Measurements from ENCODE around the gene FANCF. TPM values are rescaled to one million over a fixed set of nuclear protein-coding genes. Genes with fewer than 3 reads are reported as not detected.

Gene FANCF
- polyA plus RNA-seq, 1 of the 3 experiments (the other 2 are of a cell fraction), result 4.3 TPM

DNA sequence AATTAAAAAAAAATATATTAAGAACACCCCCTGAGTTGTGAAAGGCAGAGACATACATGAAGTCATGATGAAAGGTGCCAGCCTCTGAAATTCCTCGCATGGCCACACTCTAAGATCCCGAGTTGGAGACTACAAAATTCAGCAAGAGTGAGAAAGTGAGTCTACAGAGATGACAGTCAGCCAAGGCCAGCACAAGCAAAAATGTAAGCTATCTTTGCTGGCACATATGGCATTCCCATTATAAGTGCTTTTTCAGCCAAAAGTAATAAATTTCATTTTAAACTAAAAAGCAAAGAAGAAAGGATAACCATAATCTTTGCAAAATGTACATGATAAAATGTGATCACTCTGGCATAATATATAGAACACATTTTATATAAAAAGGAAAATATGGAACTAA is 40.6 kb downstream of the FANCF start:
- no peak for DNase-seq
- H3F3A ChIP-seq (replicated peaks; ENCODE audit: insufficient read depth), result no peaks in the 10 kb centered on the region
- ChIA-PET POLR2A (no interaction called here), CTCF (interaction anchor here (0.7 to 1.1 kb wide), 2 partner anchors 45 to 202 kb away, joined by 3 read pairs; no protein-coding TSS in a partner anchor)
- H3K9me2 ChIP-seq, result no peaks in the 10 kb centered on the region
- no peaks in the 10 kb centered on the region for H3K9me3 ChIP-seq
- H3K27ac ChIP-seq (ENCODE audit: low read depth in 2 of 2, low read length in 1 of 2), result no peak overlapping the region
- H3K4me2 ChIP-seq, result no peak overlapping the region
- TF ChIP-seq, protein P1, sequence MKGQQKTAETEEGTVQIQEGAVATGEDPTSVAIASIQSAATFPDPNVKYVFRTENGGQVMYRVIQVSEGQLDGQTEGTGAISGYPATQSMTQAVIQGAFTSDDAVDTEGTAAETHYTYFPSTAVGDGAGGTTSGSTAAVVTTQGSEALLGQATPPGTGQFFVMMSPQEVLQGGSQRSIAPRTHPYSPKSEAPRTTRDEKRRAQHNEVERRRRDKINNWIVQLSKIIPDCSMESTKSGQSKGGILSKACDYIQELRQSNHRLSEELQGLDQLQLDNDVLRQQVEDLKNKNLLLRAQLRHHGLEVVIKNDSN (IDR thresholded peaks at IDR 0.05; ENCODE audit: borderline replicate concordance, low read depth), result no peak
- TF ChIP-seq JUND (IDR thresholded peaks at IDR 0.05) (no peak), CHD2 (IDR thresholded peaks at IDR 0.05; ENCODE audit: low read length, partially characterized antibody) (no peak), EP300 (IDR thresholded peaks at IDR 0.05; ENCODE audit: borderline replicate concordance in 1 of 2, low read depth in 1 of 2, low read length in 1 of 2) (no peak), TEAD4 (IDR thresholded peaks at IDR 0.05; ENCODE audit: borderline replicate concordance, insufficient read depth) (no peak), NRF1 (IDR thresholded peaks at IDR 0.05; ENCODE audit: low read depth, low read length) (no peak), MXI1 (IDR thresholded peaks at IDR 0.05; ENCODE audit: low read depth, low read length) (no peak), GATA2 (CRISPR knock-in tag; IDR thresholded peaks at IDR 0.05) (no peak), RFX5 (IDR thresholded peaks at IDR 0.05; ENCODE audit: low read length) (no peak), SMC3 (IDR thresholded peaks at IDR 0.05; ENCODE audit: low read depth, low read length) (no peak), GABPA (IDR thresholded peaks at IDR 0.05; ENCODE audit: low read depth) (no peak)
- TF ChIP-seq, protein P2, sequence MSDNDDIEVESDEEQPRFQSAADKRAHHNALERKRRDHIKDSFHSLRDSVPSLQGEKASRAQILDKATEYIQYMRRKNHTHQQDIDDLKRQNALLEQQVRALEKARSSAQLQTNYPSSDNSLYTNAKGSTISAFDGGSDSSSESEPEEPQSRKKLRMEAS (IDR thresholded peaks at IDR 0.05; ENCODE audit: low read depth), result no peak
- TF ChIP-seq, protein P3, sequence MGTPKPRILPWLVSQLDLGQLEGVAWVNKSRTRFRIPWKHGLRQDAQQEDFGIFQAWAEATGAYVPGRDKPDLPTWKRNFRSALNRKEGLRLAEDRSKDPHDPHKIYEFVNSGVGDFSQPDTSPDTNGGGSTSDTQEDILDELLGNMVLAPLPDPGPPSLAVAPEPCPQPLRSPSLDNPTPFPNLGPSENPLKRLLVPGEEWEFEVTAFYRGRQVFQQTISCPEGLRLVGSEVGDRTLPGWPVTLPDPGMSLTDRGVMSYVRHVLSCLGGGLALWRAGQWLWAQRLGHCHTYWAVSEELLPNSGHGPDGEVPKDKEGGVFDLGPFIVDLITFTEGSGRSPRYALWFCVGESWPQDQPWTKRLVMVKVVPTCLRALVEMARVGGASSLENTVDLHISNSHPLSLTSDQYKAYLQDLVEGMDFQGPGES (IDR thresholded peaks at IDR 0.05; ENCODE audit: low read depth, low read length), result no peak
- TF ChIP-seq, protein P4, sequence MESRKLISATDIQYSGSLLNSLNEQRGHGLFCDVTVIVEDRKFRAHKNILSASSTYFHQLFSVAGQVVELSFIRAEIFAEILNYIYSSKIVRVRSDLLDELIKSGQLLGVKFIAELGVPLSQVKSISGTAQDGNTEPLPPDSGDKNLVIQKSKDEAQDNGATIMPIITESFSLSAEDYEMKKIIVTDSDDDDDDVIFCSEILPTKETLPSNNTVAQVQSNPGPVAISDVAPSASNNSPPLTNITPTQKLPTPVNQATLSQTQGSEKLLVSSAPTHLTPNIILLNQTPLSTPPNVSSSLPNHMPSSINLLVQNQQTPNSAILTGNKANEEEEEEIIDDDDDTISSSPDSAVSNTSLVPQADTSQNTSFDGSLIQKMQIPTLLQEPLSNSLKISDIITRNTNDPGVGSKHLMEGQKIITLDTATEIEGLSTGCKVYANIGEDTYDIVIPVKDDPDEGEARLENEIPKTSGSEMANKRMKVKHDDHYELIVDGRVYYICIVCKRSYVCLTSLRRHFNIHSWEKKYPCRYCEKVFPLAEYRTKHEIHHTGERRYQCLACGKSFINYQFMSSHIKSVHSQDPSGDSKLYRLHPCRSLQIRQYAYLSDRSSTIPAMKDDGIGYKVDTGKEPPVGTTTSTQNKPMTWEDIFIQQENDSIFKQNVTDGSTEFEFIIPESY (IDR thresholded peaks at IDR 0.05; ENCODE audit: borderline replicate concordance, low read depth), result no peak
- TF ChIP-seq, protein P5, sequence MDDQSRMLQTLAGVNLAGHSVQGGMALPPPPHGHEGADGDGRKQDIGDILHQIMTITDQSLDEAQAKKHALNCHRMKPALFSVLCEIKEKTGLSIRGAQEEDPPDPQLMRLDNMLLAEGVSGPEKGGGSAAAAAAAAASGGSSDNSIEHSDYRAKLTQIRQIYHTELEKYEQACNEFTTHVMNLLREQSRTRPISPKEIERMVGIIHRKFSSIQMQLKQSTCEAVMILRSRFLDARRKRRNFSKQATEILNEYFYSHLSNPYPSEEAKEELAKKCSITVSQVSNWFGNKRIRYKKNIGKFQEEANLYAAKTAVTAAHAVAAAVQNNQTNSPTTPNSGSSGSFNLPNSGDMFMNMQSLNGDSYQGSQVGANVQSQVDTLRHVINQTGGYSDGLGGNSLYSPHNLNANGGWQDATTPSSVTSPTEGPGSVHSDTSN (IDR thresholded peaks at IDR 0.05), result no peak
- H3K4me3 ChIP-seq (ENCODE audit: low read depth in 2 of 2, low read length in 1 of 2), result no peak overlapping the region
- no peaks in the 10 kb centered on the region for H3K36me3 ChIP-seq (replicated peaks in 1 of 2; ENCODE audit: control insufficient read depth in 1 of 2, insufficient read depth in 2 of 2, low read length in 1 of 2)
- H3K27me3 ChIP-seq (ENCODE audit: insufficient read depth), result no peaks in the 10 kb centered on the region
- no peaks in the 10 kb centered on the region for H4K20me1 ChIP-seq (ENCODE audit: insufficient read depth)
- no peaks in the 10 kb centered on the region; a peak in 1 of 4 replicates for H3K4me1 ChIP-seq (ENCODE audit: control insufficient read depth in 1 of 2, insufficient read depth in 2 of 2, low read depth in 1 of 2, low read length in 1 of 2)
- no peak overlapping the region for H2AFZ ChIP-seq (ENCODE audit: low read depth)
- WGBS (ENCODE audit: low lambda C conversion rate), result 49% methylated on average over 2 of the region's 2 CpGs
- H3K9ac ChIP-seq, result no peak overlapping the region
- no peaks in the 10 kb centered on the region for H3K79me2 ChIP-seq (ENCODE audit: insufficient read depth)
